SU-DHL-6 (cell line): ENCODE measurements around the gene SLF2.
A peak's percentile ranks its signal among the peaks of the same experiment; 100 is the strongest.

Source experiments
- H2AFZ ChIP-seq: fragments of 200-600 bp; sonication (generic); 2 replicates; pipeline ENCODE4 v1.6.1; 2014; ENCODE audit warnings: low read depth, mild to moderate bottlenecking, moderate library complexity, mixed read lengths, antibody characterized with exemption, low read length; ENCODE audit not compliant: severe bottlenecking
- H3F3A ChIP-seq: fragments of 200-600 bp; shearing (Covaris generic); 2 replicates; pipeline ENCODE4 v1.6.0; 2016; ENCODE audit warnings: antibody characterized with exemption, mild to moderate bottlenecking; ENCODE audit not compliant: insufficient read depth
- H3K27ac ChIP-seq: fragments of 200-600 bp; sonication (generic); 2 replicates; pipeline ENCODE4 v1.5.1; 2016; ENCODE audit warnings: low read depth, mild to moderate bottlenecking, low read length, moderate library complexity, mixed read lengths
- H3K27me3 ChIP-seq: fragments of 200-600 bp; sonication (generic), shearing (Covaris generic); 2 replicates; pipeline ENCODE4 v1.6.0; 2014; ENCODE audit warnings: mild to moderate bottlenecking, low read length
- H3K36me3 ChIP-seq: fragments of 200-600 bp; sonication (generic); 2 replicates; pipeline ENCODE4 v1.6.1; 2014; ENCODE audit warnings: mild to moderate bottlenecking, low read length, mixed read lengths
- H3K4me2 ChIP-seq: fragments of 300-600, 200-600 bp; shearing (Covaris generic), sonication (generic); 2 replicates; pipeline ENCODE4 v1.6.0; 2014; ENCODE audit warnings: low read length, low read depth, mild to moderate bottlenecking; ENCODE audit not compliant: poor library complexity, severe bottlenecking
- H3K4me3 ChIP-seq: fragments of 200-600 bp; sonication (generic); 2 replicates; pipeline ENCODE4 v1.5.1; 2014; ENCODE audit warnings: antibody characterized with exemption, low read length, mild to moderate bottlenecking, mixed read lengths; ENCODE audit not compliant: insufficient read depth, poor library complexity, severe bottlenecking
- H3K79me2 ChIP-seq: fragments of 200-600 bp; sonication (generic); 2 replicates; pipeline ENCODE4 v1.6.1; 2014; ENCODE audit warnings: mild to moderate bottlenecking, low read length, moderate library complexity; ENCODE audit not compliant: insufficient read depth
- H3K9ac ChIP-seq: fragments of 200-600 bp; sonication (generic); 2 replicates; pipeline ENCODE4 v1.7.0; 2014; ENCODE audit warnings: mild to moderate bottlenecking, low read length
- H3K9me2 ChIP-seq: fragments of 200-600 bp; sonication (generic); replicated peaks from 2 replicates; pipeline ENCODE4 v1.6.1; 2014; ENCODE audit warnings: low read length; ENCODE audit not compliant: insufficient read depth
- H3K9me3 ChIP-seq: fragments of 200-600 bp; sonication (generic); 2 replicates; pipeline ENCODE4 v1.6.1; 2014; ENCODE audit warnings: low read length, mixed read lengths; ENCODE audit not compliant: insufficient read depth
- H4K20me1 ChIP-seq: fragments of 200-600 bp; sonication (generic); 2 replicates; pipeline ENCODE4 v1.6.1; 2014; ENCODE audit warnings: low read depth, mild to moderate bottlenecking, antibody characterized with exemption, low read length, moderate library complexity, mixed read lengths
- EZH2phosphoT487 ChIP-seq: fragments of 200-600 bp; sonication (generic), shearing (Covaris generic); conservative IDR thresholded peaks from 2 replicates; pipeline ENCODE4 v1.6.1; 2018; ENCODE audit warnings: mild to moderate bottlenecking, antibody characterized with exemption, low read length, moderate library complexity, mixed read lengths
- TF ChIP-seq, protein P1 (sequence below): fragments of 200-600 bp; sonication (generic); IDR thresholded peaks from one replicate; pipeline ENCODE4 v1.5.1; 2017; ENCODE audit warnings: antibody characterized with exemption, mild to moderate bottlenecking, low read length, moderate library complexity; ENCODE audit not compliant: insufficient read depth, poor library complexity, severe bottlenecking

SLF2 gene

GRCh38 chr10:100999742-101000126 lies 87.0 kb downstream of the SLF2 start, which contains the start of gene LZTS2:
TSS of gene LZTS2 (plus strand) at chr10:100999808. CDS start at chr10:101002539, 2,731 bp downstream.
- TF ChIP-seq EZH2phosphoT487: no peak
- TF ChIP-seq, protein P1, sequence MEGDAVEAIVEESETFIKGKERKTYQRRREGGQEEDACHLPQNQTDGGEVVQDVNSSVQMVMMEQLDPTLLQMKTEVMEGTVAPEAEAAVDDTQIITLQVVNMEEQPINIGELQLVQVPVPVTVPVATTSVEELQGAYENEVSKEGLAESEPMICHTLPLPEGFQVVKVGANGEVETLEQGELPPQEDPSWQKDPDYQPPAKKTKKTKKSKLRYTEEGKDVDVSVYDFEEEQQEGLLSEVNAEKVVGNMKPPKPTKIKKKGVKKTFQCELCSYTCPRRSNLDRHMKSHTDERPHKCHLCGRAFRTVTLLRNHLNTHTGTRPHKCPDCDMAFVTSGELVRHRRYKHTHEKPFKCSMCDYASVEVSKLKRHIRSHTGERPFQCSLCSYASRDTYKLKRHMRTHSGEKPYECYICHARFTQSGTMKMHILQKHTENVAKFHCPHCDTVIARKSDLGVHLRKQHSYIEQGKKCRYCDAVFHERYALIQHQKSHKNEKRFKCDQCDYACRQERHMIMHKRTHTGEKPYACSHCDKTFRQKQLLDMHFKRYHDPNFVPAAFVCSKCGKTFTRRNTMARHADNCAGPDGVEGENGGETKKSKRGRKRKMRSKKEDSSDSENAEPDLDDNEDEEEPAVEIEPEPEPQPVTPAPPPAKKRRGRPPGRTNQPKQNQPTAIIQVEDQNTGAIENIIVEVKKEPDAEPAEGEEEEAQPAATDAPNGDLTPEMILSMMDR: no peak
- no peaks in the 10 kb centered on the region for H3K79me2 ChIP-seq
- no peaks in the 10 kb centered on the region for H4K20me1 ChIP-seq
- no peaks in the 10 kb centered on the region for H3K36me3 ChIP-seq
- peaks cover 31% of the 10 kb centered on the region for H3F3A ChIP-seq
- H3K9me2 ChIP-seq: no peaks in the 10 kb centered on the region
- H3K27me3 ChIP-seq: no peaks in the 10 kb centered on the region
- peak within 1 kb of the TSS; percentile 79 for H3K4me3 ChIP-seq
- H2AFZ ChIP-seq: peak within 1 kb of the TSS; percentile 46
- no peaks in the 10 kb centered on the region for H3K9me3 ChIP-seq
- peak within 1 kb of the TSS; percentile 86 for H3K4me2 ChIP-seq
- H3K9ac ChIP-seq: peak within 1 kb of the TSS; percentile 71
- peak within 1 kb of the TSS; percentile 75 for H3K27ac ChIP-seq

- Histone ChIP-seq H3K4me2 (no peak overlapping the region), H3K9me3 (no peaks in the 10 kb centered on the region), H3F3A (peaks cover 25% of the 10 kb centered on the region), H3K27me3 (no peaks in the 10 kb centered on the region), H4K20me1 (no peaks in the 10 kb centered on the region), H3K79me2 (no peaks in the 10 kb centered on the region), H3K9ac (no peak overlapping the region), H3K4me3 (no peak overlapping the region), H3K27ac (no peak overlapping the region), H2AFZ (no peak overlapping the region), H3K36me3 (no peaks in the 10 kb centered on the region), H3K9me2 (no peaks in the 10 kb centered on the region)
- TF ChIP-seq, protein P1: no peak
- TF ChIP-seq EZH2phosphoT487: no peak
These were observed 87.6 kb downstream of the SLF2 start for GRCh38 chr10:101000127-101000914.

DNA sequence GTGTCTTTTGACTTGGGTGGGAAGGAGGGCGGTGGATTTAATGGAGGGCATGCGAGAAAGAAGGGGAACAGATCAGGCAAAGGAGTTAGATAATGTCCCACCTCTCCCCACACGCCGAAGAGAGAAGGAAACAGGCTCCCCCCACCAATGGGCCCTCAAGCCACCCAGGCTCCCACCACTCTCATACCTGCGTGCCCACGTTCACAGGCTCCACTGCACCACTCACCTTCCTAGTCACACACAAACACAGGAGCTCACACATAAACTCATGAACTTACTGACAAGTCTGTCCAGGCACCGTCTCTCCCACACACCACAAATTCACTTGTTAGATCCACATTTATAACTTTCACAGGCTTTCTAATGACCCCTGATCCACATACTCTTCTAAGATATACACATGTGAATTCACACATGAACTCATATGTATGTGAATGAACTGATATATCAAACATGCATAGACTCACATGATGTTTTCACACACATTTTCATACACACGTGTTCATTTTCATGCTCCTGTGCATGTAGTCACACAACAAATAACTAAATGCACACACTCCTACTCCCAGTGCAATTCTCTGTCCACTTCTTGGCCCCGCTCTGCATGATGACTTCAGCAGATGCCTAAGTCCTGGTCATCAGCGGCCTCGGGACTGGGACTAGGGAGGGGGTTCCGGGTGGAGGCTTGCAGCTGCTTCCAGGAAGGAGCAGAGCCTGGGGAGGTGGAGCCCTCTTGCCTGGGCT lies 88.3 kb downstream of the SLF2 start:
- no peak overlapping the region for H3K9ac ChIP-seq
- H3K27ac ChIP-seq: no peak overlapping the region
- no peaks in the 10 kb centered on the region for H3K27me3 ChIP-seq
- H3K9me2 ChIP-seq: no peaks in the 10 kb centered on the region
- no peaks in the 10 kb centered on the region for H3K9me3 ChIP-seq
- no peak overlapping the region for H3K4me3 ChIP-seq
- H3K79me2 ChIP-seq: no peaks in the 10 kb centered on the region
- H3K36me3 ChIP-seq: no peaks in the 10 kb centered on the region
- H2AFZ ChIP-seq: no peak overlapping the region
- H3F3A ChIP-seq: peaks cover 17% of the 10 kb centered on the region
- H4K20me1 ChIP-seq: no peaks in the 10 kb centered on the region
- TF ChIP-seq, protein P1: no peak
- no peak for TF ChIP-seq EZH2phosphoT487
- H3K4me2 ChIP-seq: no peak overlapping the region
